Measurements from ENCODE around the gene TNFSF12.

- TF ChIP-seq CTCF (IDR thresholded peaks at IDR 0.05) (no peak), POLR2A (IDR thresholded peaks at IDR 0.05) (no peak), POLR2AphosphoS5 (IDR thresholded peaks at IDR 0.05) (no peak)
These were observed 670 bp downstream of the TNFSF12 start for GRCh38 chr17:7549401-7550055.
